Natural killer cell (primary cell): ENCODE results near the gene VGLL3. TPM values are rescaled to one million over a fixed set of nuclear protein-coding genes. Genes with fewer than 3 reads are reported as not detected.

ENCODE experiments used
- ATAC-seq, 3 donors: fragments of 150-1000 bp in 2 of 3; fragments of 200-7000 bp in 1 of 3; cut with Tn5 transposase; 1 replicate in 1 of 3; 2 replicates in 2 of 3; pipeline ENCODE4 v1.10.0; 2021; ENCODE audit warnings: mild to moderate bottlenecking in 2 of 3, moderate library complexity in 2 of 3
- DNase-seq, 2 donors: peaks; one replicate each; pipeline versions ENCODE4 v3.0.0 to v3.0.0-alpha.2; 2013 to 2021; ENCODE audit warnings: mixed read lengths in 1 of 2
- H3K27ac ChIP-seq: one replicate; pipeline ENCODE4 v1.5.1; 2013; ENCODE audit warnings: mild to moderate bottlenecking, low read length
- H3K27me3 ChIP-seq: one replicate; pipeline ENCODE4 v1.6.1; 2013; ENCODE audit warnings: low read length; ENCODE audit not compliant: control insufficient read depth, insufficient read depth
- H3K36me3 ChIP-seq: one replicate; pipeline ENCODE4 v1.6.1; 2013; ENCODE audit warnings: low read length; ENCODE audit not compliant: control insufficient read depth, insufficient read depth
- H3K4me1 ChIP-seq: one replicate; pipeline ENCODE4 v1.6.1; 2013; ENCODE audit warnings: low read length; ENCODE audit not compliant: control insufficient read depth, insufficient read depth
- H3K4me3 ChIP-seq: one replicate; pipeline ENCODE4 v1.5.1; 2013; ENCODE audit warnings: low read length
- H3K9me3 ChIP-seq: one replicate; pipeline ENCODE4 v1.6.1; 2013; ENCODE audit warnings: low read length; ENCODE audit not compliant: control insufficient read depth, insufficient read depth
- H3K27ac Mint-ChIP-seq, 2 donors: one replicate each; pipeline ENCODE4 v1.8.0; 2022; ENCODE audit warnings: mild to moderate bottlenecking in 2 of 2, mixed read lengths in 2 of 2, moderate library complexity in 1 of 2
- H3K27me3 Mint-ChIP-seq, 2 donors: one replicate each; pipeline ENCODE4 v1.8.0; 2022; ENCODE audit warnings: low read depth in 2 of 2, mixed read lengths in 2 of 2
- H3K36me3 Mint-ChIP-seq: one replicate; pipeline ENCODE4 v1.8.0; 2022; ENCODE audit warnings: mixed read lengths
- H3K4me1 Mint-ChIP-seq, 2 donors: one replicate each; pipeline ENCODE4 v1.8.0; 2022; ENCODE audit warnings: mixed read lengths in 2 of 2
- H3K4me3 Mint-ChIP-seq: one replicate; pipeline ENCODE4 v1.8.0; 2022; ENCODE audit warnings: mild to moderate bottlenecking, moderate library complexity, mixed read lengths
- H3K9me3 Mint-ChIP-seq, 2 donors: one replicate each; pipeline ENCODE4 v1.8.0; 2022; ENCODE audit warnings: mixed read lengths in 2 of 2
- WGBS: methylation state at CpG from one replicate; pipeline ENCODE4 v1.1.7; 2013; ENCODE audit warnings: missing lambda C conversion rate; ENCODE audit not compliant: insufficient coverage; 5-methylcytosine and 5-hydroxymethylcytosine counted together
- intact Hi-C: fragments of 100-400 bp; cut with micrococcal nuclease; formaldehyde crosslinking; loops from one replicate; pipeline ENCODE4 v1.14.2; 2022
- total RNA-seq, 4 donors: library from RNA; stranded (reverse); fragments of 120-200 nt in 1 of 4; gene quantifications; one replicate each; pipeline versions ENCODE4 v1.2.3 to v1.2.4, GENCODE V29; 2013 to 2022
- TF ChIP-seq, protein P1 (sequence below): fragments of 200-600 bp; IDR thresholded peaks from one replicate; pipeline ENCODE4 v1.8.0; 2022; ENCODE audit warnings: antibody characterized with exemption

VGLL3 gene
- total RNA-seq, 3 donors from 2014 or later (not counting 1 experiment from before 2014, with no cell fraction given): not detected

DNA sequence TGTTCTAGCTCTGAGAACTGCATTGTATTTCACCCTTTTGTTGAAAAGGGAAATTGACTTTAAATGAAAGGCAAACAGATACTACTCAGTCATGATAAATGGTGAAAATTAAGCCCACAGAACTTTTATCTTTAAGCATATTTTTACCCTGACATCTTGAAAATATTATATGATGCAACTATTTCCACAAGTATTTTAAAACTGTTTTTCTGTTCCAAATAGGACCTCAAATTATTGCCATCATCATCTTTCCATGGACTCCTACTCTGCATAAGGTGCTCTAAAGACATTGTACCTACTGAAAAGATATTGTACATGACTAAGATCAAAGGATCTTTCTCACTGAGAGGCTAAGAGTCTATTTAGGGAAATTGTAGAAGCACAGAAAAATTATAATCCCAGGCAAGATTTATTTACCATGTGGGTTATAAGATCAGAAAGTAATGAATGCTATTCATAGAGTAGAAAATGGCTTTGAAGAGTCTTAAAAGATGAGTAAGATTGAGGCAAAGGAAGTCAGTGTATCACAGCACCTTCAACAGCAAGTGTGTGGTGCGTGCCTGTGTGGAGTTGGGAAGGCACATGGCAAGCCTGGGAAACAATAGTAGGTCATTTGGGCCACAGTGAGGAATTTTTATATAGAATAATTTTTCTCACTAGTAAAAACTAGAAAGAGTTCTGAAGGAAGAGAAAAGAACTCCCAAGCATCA, 68.8 kb downstream of the VGLL3 start:
- peaks cover 12 to 14% of the 10 kb centered on the region in 2 donors for H3K9me3 Mint-ChIP-seq
- H3K4me3 ChIP-seq: no peak overlapping the region
- H3K9me3 ChIP-seq: no peaks in the 10 kb centered on the region
- no peak for DNase-seq
- no peaks in the 10 kb centered on the region for H3K4me1 Mint-ChIP-seq
- no peaks in the 10 kb centered on the region for H3K27me3 ChIP-seq
- H3K27ac Mint-ChIP-seq: no peak overlapping the region
- no peak overlapping the region for H3K4me3 Mint-ChIP-seq
- no peaks in the 10 kb centered on the region for H3K4me1 ChIP-seq
- TF ChIP-seq, protein P1, sequence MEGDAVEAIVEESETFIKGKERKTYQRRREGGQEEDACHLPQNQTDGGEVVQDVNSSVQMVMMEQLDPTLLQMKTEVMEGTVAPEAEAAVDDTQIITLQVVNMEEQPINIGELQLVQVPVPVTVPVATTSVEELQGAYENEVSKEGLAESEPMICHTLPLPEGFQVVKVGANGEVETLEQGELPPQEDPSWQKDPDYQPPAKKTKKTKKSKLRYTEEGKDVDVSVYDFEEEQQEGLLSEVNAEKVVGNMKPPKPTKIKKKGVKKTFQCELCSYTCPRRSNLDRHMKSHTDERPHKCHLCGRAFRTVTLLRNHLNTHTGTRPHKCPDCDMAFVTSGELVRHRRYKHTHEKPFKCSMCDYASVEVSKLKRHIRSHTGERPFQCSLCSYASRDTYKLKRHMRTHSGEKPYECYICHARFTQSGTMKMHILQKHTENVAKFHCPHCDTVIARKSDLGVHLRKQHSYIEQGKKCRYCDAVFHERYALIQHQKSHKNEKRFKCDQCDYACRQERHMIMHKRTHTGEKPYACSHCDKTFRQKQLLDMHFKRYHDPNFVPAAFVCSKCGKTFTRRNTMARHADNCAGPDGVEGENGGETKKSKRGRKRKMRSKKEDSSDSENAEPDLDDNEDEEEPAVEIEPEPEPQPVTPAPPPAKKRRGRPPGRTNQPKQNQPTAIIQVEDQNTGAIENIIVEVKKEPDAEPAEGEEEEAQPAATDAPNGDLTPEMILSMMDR: no peak
- intact Hi-C loops: no loop called here
- no peak overlapping the region for H3K27ac ChIP-seq
- no peaks in the 10 kb centered on the region for H3K27me3 Mint-ChIP-seq
- WGBS: 23% methylated on average over 1 of the region's 1 CpG
- H3K36me3 ChIP-seq: no peaks in the 10 kb centered on the region
- no peaks in the 10 kb centered on the region for H3K36me3 Mint-ChIP-seq
- ATAC-seq: no peak

DNA sequence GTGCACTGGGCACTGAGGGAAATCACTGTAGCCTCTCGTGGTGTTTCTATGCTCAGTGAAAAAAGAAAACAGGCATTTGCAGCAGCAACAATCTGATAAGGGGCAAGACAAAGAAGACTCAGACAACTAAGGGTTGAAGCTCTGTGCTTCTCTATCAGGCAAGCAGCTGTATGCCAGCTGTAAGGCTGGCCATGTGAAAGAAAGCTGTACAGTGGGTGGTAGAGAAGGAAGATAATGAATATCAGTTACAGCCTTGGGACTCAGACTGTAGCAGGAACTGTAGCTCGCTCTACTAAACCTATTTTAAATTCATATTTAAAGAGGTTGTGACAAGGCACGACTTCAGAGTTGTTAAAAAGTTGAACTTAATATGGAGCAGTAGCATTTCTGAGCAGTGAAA, 76.3 kb downstream of the VGLL3 start:
- no peak overlapping the region for H3K27ac Mint-ChIP-seq
- ATAC-seq (no peak), DNase-seq (no peak)
- H3K27me3 Mint-ChIP-seq: no peaks in the 10 kb centered on the region
- no peaks in the 10 kb centered on the region for H3K36me3 Mint-ChIP-seq
- H3K4me3 Mint-ChIP-seq: no peak overlapping the region
- H3K36me3 ChIP-seq: no peaks in the 10 kb centered on the region
- intact Hi-C loops: no loop called here
- no peaks in the 10 kb centered on the region for H3K9me3 ChIP-seq
- TF ChIP-seq, protein P1: no peak
- H3K27ac ChIP-seq: no peak overlapping the region
- no peaks in the 10 kb centered on the region for H3K4me1 ChIP-seq
- no peaks in the 10 kb centered on the region for H3K4me1 Mint-ChIP-seq
- H3K4me3 ChIP-seq: no peak overlapping the region
- H3K27me3 ChIP-seq: no peaks in the 10 kb centered on the region
- H3K9me3 Mint-ChIP-seq: peaks cover 3 to 13% of the 10 kb centered on the region in 2 donors
- WGBS: 67% methylated on average over 2 of the region's 3 CpGs

DNA sequence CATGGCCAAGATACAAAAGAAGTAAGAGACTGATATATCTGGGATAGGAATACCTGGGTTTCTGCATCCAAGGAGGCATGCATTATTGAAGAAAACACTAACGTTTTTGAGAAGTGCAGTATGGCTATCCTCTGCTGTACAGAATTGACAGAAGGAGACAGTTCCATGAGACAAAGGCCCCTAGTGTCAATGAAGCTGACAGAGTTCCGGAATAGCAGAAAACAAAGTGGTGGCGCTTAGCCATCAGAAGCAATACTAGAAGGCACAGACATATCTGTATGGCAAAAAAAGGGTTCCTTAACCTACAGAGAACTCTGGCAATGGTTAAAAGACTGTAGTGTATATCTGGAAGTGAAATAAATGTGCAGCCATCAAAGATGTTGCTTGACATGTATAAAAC, 77.8 kb downstream of the VGLL3 start:
- intact Hi-C loops: no loop called here
- DNase-seq: no peak
- H3K36me3 ChIP-seq: no peaks in the 10 kb centered on the region
- H3K4me1 ChIP-seq: no peaks in the 10 kb centered on the region
- H3K36me3 Mint-ChIP-seq: no peaks in the 10 kb centered on the region
- no peaks in the 10 kb centered on the region for H3K4me1 Mint-ChIP-seq
- no peaks in the 10 kb centered on the region for H3K9me3 ChIP-seq
- no peak overlapping the region for H3K27ac ChIP-seq
- no peak overlapping the region for H3K4me3 ChIP-seq
- WGBS: 81% methylated on average over 3 of the region's 3 CpGs
- no peak overlapping the region for H3K4me3 Mint-ChIP-seq
- H3K9me3 Mint-ChIP-seq: peaks cover 0 to 10% of the 10 kb centered on the region in 2 donors
- H3K27ac Mint-ChIP-seq: no peak overlapping the region
- no peaks in the 10 kb centered on the region for H3K27me3 ChIP-seq
- TF ChIP-seq, protein P1: no peak
- H3K27me3 Mint-ChIP-seq: no peaks in the 10 kb centered on the region
- ATAC-seq: no peak

DNA sequence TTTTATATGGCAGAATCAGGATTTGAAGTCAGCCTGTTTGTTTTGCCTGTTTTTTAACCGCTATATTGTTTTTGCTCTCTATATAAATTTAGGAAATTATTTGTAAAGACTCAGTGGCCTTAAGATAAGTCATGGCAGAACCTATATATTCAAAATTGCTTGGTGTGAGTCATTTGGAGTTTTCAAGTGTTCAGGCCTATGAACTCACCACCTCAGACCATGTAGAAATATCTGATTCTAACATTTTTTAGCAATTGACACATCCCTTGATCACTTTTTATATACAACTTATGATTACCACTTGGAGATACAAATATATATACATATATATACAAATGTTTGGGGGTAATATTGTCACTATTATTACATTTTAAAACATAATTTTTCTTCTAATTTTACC, 95.7 kb downstream of the VGLL3 start:
- peaks cover 2 to 4% of the 10 kb centered on the region in 2 donors for H3K9me3 Mint-ChIP-seq
- ATAC-seq: no peak
- H3K4me1 ChIP-seq: no peaks in the 10 kb centered on the region
- H3K9me3 ChIP-seq: no peaks in the 10 kb centered on the region
- no peaks in the 10 kb centered on the region for H3K4me1 Mint-ChIP-seq
- 100% methylated on average over 1 of the region's 1 CpG for whole genome bisulfite sequencing
- no peak overlapping the region for H3K4me3 ChIP-seq
- no peaks in the 10 kb centered on the region for H3K36me3 Mint-ChIP-seq
- no peaks in the 10 kb centered on the region for H3K27me3 ChIP-seq
- DNase-seq: no peak
- H3K36me3 ChIP-seq: no peaks in the 10 kb centered on the region
- intact Hi-C loops: no loop called here
- no peak overlapping the region for H3K27ac Mint-ChIP-seq
- H3K27me3 Mint-ChIP-seq: no peaks in the 10 kb centered on the region
- no peak overlapping the region for H3K4me3 Mint-ChIP-seq
- TF ChIP-seq, protein P1: no peak
- H3K27ac ChIP-seq: no peak overlapping the region
